Activated B cell treated with CpG ODN at 0.5 μM for 24 hours (primary cell): Measurements from ENCODE around the gene GLRA2. TPM values are rescaled to one million over a fixed set of nuclear protein-coding genes. Genes with fewer than 3 reads are reported as not detected.

ENCODE experiments used
- ATAC-seq: fragments of 200-7000 bp; cut with Tn5 transposase; one replicate; pipeline ENCODE4 v1.10.0; 2021; ENCODE audit warnings: low read depth, mild to moderate bottlenecking, moderate library complexity
- CTCF ChIA-PET: fragments of 350-600 bp; sonication (Branson Sonifier 250); formaldehyde crosslinking; loops from one replicate; lab custom pipeline; 2021; ENCODE audit warnings: antibody characterized with exemption; lab: Charles Lee
- POLR2A ChIA-PET: fragments of 350-600 bp; sonication (Branson Sonifier 250); formaldehyde crosslinking; loops from one replicate; lab custom pipeline; 2021; ENCODE audit warnings: antibody characterized with exemption; lab: Charles Lee
- DNase-seq: peaks from one replicate; pipeline ENCODE4 v3.0.0; 2022
- H3K27ac Mint-ChIP-seq: one replicate; pipeline ENCODE4 v1.8.0; 2020; ENCODE audit warnings: mixed read lengths
- H3K27me3 Mint-ChIP-seq: one replicate; pipeline ENCODE4 v1.8.0; 2021; ENCODE audit warnings: mixed read lengths
- H3K36me3 Mint-ChIP-seq: one replicate; pipeline ENCODE4 v1.8.0; 2021; ENCODE audit warnings: low read depth, mixed read lengths
- H3K4me1 Mint-ChIP-seq: one replicate; pipeline ENCODE4 v1.8.0; 2021; ENCODE audit warnings: mixed read lengths
- H3K4me3 Mint-ChIP-seq: one replicate; pipeline ENCODE4 v1.8.0; 2020; ENCODE audit warnings: mild to moderate bottlenecking, mixed read lengths
- H3K9me3 Mint-ChIP-seq: one replicate; pipeline ENCODE4 v1.8.0; 2020; ENCODE audit warnings: mixed read lengths
- CTCF ChIP-seq: fragments of 200-600 bp; IDR thresholded peaks from one replicate; pipeline ENCODE4 v1.8.0; 2022; ENCODE audit warnings: antibody characterized with exemption, mild to moderate bottlenecking
- intact Hi-C: fragments of 100-400 bp; cut with micrococcal nuclease; formaldehyde crosslinking; loops from one replicate; pipeline ENCODE4 v1.15.1; 2024
- total RNA-seq: library from RNA; stranded (reverse); gene quantifications from 2 replicates; pipeline ENCODE4 v1.2.3, GENCODE V29; 2022

GLRA2 gene
- total RNA-seq, 1 donor from 2014 or later: not detected

- Mint-ChIP-seq H3K9me3 (no peaks in the 10 kb centered on the region), H3K4me3 (no peak overlapping the region), H3K27me3 (no peaks in the 10 kb centered on the region), H3K36me3 (no peaks in the 10 kb centered on the region), H3K4me1 (no peaks in the 10 kb centered on the region), H3K27ac (no peak overlapping the region)
- CTCF ChIA-PET: no interaction called here
- TF ChIP-seq CTCF: no peak
- ATAC-seq: no peak
- no peak for DNase-seq
- intact Hi-C loops: no loop called here
- POLR2A ChIA-PET: no interaction called here
These were observed 16.9 kb downstream of the GLRA2 start for GRCh38 chrX:14546190-14546589.

- no peak for TF ChIP-seq CTCF
- no peaks in the 10 kb centered on the region for H3K4me1 Mint-ChIP-seq
- ChIA-PET POLR2A (no interaction called here), CTCF (no interaction called here)
- ATAC-seq (no peak), DNase-seq (no peak)
- H3K27me3 Mint-ChIP-seq: no peaks in the 10 kb centered on the region
- H3K9me3 Mint-ChIP-seq: no peaks in the 10 kb centered on the region
- H3K36me3 Mint-ChIP-seq: no peaks in the 10 kb centered on the region
- intact Hi-C loops: no loop called here
- H3K27ac Mint-ChIP-seq: no peak overlapping the region
- no peak overlapping the region for H3K4me3 Mint-ChIP-seq
These were observed 24.9 kb downstream of the GLRA2 start for GRCh38 chrX:14554131-14554715.

- intact Hi-C loops: no loop called here
- TF ChIP-seq CTCF: no peak
- ATAC-seq (no peak), DNase-seq (no peak)
- Mint-ChIP-seq H3K27ac (no peak overlapping the region), H3K4me1 (no peaks in the 10 kb centered on the region), H3K36me3 (no peaks in the 10 kb centered on the region), H3K9me3 (peaks cover 8% of the 10 kb centered on the region), H3K4me3 (no peak overlapping the region), H3K27me3 (peaks cover 4% of the 10 kb centered on the region)
- ChIA-PET POLR2A (no interaction called here), CTCF (interaction anchor here (0.6 kb wide), 1 partner anchor 213 kb away, joined by 3 read pairs; no protein-coding TSS in a partner anchor)
These were observed 34.7 kb downstream of the GLRA2 start for GRCh38 chrX:14564058-14564457.

- DNase-seq (no peak), ATAC-seq (no peak)
- ChIA-PET POLR2A (no interaction called here), CTCF (no interaction called here)
- Mint-ChIP-seq H3K4me1 (no peaks in the 10 kb centered on the region), H3K9me3 (no peaks in the 10 kb centered on the region), H3K36me3 (no peaks in the 10 kb centered on the region), H3K4me3 (no peak overlapping the region), H3K27me3 (no peaks in the 10 kb centered on the region), H3K27ac (no peak overlapping the region)
- intact Hi-C loops: no loop called here
- no peak for TF ChIP-seq CTCF
These were observed 43.8 kb downstream of the GLRA2 start for GRCh38 chrX:14573161-14573560.

- Mint-ChIP-seq H3K27me3 (no peaks in the 10 kb centered on the region), H3K36me3 (no peaks in the 10 kb centered on the region), H3K4me3 (no peak overlapping the region), H3K9me3 (no peaks in the 10 kb centered on the region), H3K4me1 (no peaks in the 10 kb centered on the region), H3K27ac (no peak overlapping the region)
- ChIA-PET POLR2A (no interaction called here), CTCF (no interaction called here)
- DNase-seq (no peak), ATAC-seq (no peak)
- no peak for TF ChIP-seq CTCF
- intact Hi-C loops: no loop called here
These were observed 51.7 kb downstream of the GLRA2 start for GRCh38 chrX:14581081-14581480.
